Tibial nerve (tissue), 4 donors: Measurements from ENCODE around the gene SEC61A1. TPM values are rescaled to one million over a fixed set of nuclear protein-coding genes. Genes with fewer than 3 reads are reported as not detected.
A peak's percentile ranks its signal among the peaks of the same experiment; 100 is the strongest.

Source experiments
- DNase-seq, 2 donors: peaks; one replicate each; pipeline ENCODE4 v3.0.0-alpha.2; 2019; ENCODE audit warnings: low spot score in 2 of 2
- H3K27ac ChIP-seq, 4 donors: fragments of 200-600 bp; sonication (generic) in 3 of 4; one replicate each; pipeline ENCODE4 v1.5.1; 2017 to 2019; ENCODE audit warnings: mild to moderate bottlenecking in 1 of 4
- H3K27me3 ChIP-seq, 2 donors: fragments of 200-600 bp; sonication (generic) in 1 of 2; one replicate each; pipeline versions ENCODE4 v1.5.1 to v1.6.0; 2017 to 2019
- H3K36me3 ChIP-seq, 3 donors: fragments of 200-600 bp; sonication (generic); one replicate each; pipeline ENCODE4 v1.5.1; 2018 to 2019
- H3K4me1 ChIP-seq, 4 donors: fragments of 200-600 bp; sonication (generic) in 3 of 4; one replicate each; pipeline ENCODE4 v1.5.1; 2017 to 2019
- H3K4me3 ChIP-seq, 4 donors: fragments of 200-600 bp; sonication (generic) in 3 of 4; one replicate each; pipeline ENCODE4 v1.5.1; 2017 to 2019; ENCODE audit warnings: mild to moderate bottlenecking in 1 of 4, moderate library complexity in 1 of 4
- H3K9me3 ChIP-seq, 4 donors: fragments of 200-600 bp; sonication (generic) in 3 of 4; one replicate each; pipeline ENCODE4 v1.5.1; 2017 to 2019
- EP300 ChIP-seq, 2 donors: sonication (generic); formaldehyde crosslinking; IDR thresholded peaks; one replicate each; pipeline ENCODE4 v1.6.1; 2017; ENCODE audit warnings: antibody characterized with exemption in 2 of 2, mild to moderate bottlenecking in 1 of 2
- POLR2A ChIP-seq, 2 donors: fragments of 450-650 bp; IDR thresholded peaks; one replicate each; pipeline ENCODE4 v1.6.1; 2017; ENCODE audit warnings: antibody characterized with exemption in 2 of 2, mild to moderate bottlenecking in 2 of 2, moderate library complexity in 2 of 2
- WGBS, 2 donors: methylation state at CpG; one replicate each; pipeline ENCODE4 v1.1.5; 2018; 5-methylcytosine and 5-hydroxymethylcytosine counted together
- total RNA-seq, 4 donors: library from RNA; depleted of rRNA; stranded (reverse); fragments of >200 nt; gene quantifications; one replicate each; pipeline ENCODE4 v1.1.0, GENCODE V29; 2016
- TF ChIP-seq, protein P1 (sequence below), 5 experiments: fragments of 200-600 bp in 3 of 5; fragments of 450-650 bp in 2 of 5; sonication (generic) in 3 of 5; IDR thresholded peaks; one replicate each; pipeline ENCODE4 v1.5.1; 2016 to 2019; ENCODE audit warnings: antibody characterized with exemption in 5 of 5, mild to moderate bottlenecking in 3 of 5, moderate library complexity in 2 of 5

The SEC61A1 gene
- total RNA-seq, 4 donors from 2014 or later: 93.3 to 155 (median 108) TPM

DNA sequence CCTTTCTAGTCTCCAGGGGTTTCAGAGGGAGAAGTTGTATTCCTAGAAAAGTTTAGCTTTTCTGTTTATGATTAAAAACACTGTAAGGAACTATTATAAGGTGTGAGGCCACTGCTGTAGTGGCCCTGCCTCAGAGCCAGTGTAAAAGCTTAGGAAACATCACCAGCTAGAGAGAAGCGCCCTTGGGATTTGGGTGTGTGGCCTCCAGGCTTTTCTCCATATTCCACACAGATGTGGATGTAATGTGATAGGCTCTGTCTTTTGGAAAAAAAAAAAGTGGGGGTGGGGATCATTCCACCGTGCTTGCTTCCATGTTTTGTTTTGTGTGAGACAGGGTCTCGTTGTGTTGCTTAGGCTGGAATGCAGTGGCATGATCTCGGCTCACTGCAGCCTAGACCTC lies 13.9 kb downstream of the SEC61A1 start:
- DNase-seq: no peak
- Histone ChIP-seq H3K9me3 (no peaks in the 10 kb centered on the region), H3K4me3 (no peak overlapping the region), H3K36me3 (peaks cover 9 to 100% (median 65%) of the 10 kb centered on the region in 3 donors), H3K4me1 (peaks cover 0 to under 1% (median 0%) of the 10 kb centered on the region in 4 donors), H3K27ac (no peak overlapping the region), H3K27me3 (no peaks in the 10 kb centered on the region)
- WGBS, 2 donors: 55 to 61% methylated on average over 4 of the region's 4 CpGs
- TF ChIP-seq EP300 (IDR thresholded peaks at IDR 0.05) (no peak), POLR2A (IDR thresholded peaks at IDR 0.05) (no peak)
- TF ChIP-seq, protein P1, sequence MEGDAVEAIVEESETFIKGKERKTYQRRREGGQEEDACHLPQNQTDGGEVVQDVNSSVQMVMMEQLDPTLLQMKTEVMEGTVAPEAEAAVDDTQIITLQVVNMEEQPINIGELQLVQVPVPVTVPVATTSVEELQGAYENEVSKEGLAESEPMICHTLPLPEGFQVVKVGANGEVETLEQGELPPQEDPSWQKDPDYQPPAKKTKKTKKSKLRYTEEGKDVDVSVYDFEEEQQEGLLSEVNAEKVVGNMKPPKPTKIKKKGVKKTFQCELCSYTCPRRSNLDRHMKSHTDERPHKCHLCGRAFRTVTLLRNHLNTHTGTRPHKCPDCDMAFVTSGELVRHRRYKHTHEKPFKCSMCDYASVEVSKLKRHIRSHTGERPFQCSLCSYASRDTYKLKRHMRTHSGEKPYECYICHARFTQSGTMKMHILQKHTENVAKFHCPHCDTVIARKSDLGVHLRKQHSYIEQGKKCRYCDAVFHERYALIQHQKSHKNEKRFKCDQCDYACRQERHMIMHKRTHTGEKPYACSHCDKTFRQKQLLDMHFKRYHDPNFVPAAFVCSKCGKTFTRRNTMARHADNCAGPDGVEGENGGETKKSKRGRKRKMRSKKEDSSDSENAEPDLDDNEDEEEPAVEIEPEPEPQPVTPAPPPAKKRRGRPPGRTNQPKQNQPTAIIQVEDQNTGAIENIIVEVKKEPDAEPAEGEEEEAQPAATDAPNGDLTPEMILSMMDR (IDR thresholded peaks at IDR 0.05): no peak

DNA sequence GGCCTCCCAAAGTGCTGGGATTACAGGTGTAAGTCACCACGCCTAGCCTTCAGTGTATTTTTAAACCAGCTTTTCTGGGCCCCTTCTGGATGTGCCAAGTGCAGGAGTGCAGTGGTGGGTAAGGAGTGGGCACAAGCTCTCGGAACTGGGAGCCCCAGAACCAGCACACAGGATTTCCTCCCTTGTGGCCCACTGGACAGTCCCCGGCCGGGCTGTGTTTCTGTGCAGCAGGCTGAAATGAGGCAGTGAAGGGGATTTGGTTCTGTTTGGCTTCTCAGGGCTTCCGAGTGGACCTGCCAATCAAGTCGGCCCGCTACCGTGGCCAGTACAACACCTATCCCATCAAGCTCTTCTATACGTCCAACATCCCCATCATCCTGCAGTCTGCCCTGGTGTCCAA lies 14.4 kb downstream of the SEC61A1 start:
- TF ChIP-seq, protein P1 (IDR thresholded peaks at IDR 0.05): no peak
- no peak for TF ChIP-seq POLR2A (IDR thresholded peaks at IDR 0.05)
- no peak for TF ChIP-seq EP300 (IDR thresholded peaks at IDR 0.05)
- H3K4me1 ChIP-seq: peaks cover 0 to 3% (median 0%) of the 10 kb centered on the region in 4 donors
- no peaks in the 10 kb centered on the region for H3K27me3 ChIP-seq
- no peak overlapping the region for H3K4me3 ChIP-seq
- WGBS, 2 donors: 86 to 89% methylated on average over 9 of the region's 9 CpGs
- DNase-seq: no peak
- peaks cover 9 to 100% (median 62%) of the 10 kb centered on the region in 3 donors for H3K36me3 ChIP-seq
- H3K27ac ChIP-seq: no peak overlapping the region
- H3K9me3 ChIP-seq: no peaks in the 10 kb centered on the region

DNA sequence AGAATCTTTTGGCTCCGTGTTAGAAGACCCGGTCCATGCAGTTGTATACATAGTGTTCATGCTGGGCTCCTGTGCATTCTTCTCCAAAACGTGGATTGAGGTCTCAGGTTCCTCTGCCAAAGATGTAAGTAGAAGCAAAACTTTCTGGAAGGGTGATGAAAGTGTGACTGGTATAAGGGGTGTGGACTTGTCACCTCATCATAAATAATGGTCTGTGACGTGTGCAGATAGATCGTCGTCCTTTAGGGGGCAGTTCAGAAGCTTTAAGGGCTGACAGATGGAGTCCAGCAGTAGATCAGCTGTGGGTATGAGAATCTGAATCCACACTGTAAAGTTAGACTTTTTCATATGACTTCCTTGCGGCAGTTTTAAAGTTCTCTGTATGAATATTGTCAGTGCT lies 15.3 kb downstream of the SEC61A1 start:
- TF ChIP-seq POLR2A (IDR thresholded peaks at IDR 0.05) (no peak), EP300 (IDR thresholded peaks at IDR 0.05) (no peak)
- TF ChIP-seq, protein P1 (IDR thresholded peaks at IDR 0.05): no peak
- H3K4me1 ChIP-seq: peaks cover 0 to 3% (median 0%) of the 10 kb centered on the region in 4 donors
- no peak for DNase-seq
- H3K27me3 ChIP-seq: no peaks in the 10 kb centered on the region
- WGBS, 2 donors: 67 to 72% methylated on average over 7 of the region's 7 CpGs
- no peaks in the 10 kb centered on the region for H3K9me3 ChIP-seq
- H3K4me3 ChIP-seq: no peak overlapping the region
- H3K27ac ChIP-seq: no peak overlapping the region
- peaks cover 9 to 100% (median 56%) of the 10 kb centered on the region in 3 donors for H3K36me3 ChIP-seq

DNA sequence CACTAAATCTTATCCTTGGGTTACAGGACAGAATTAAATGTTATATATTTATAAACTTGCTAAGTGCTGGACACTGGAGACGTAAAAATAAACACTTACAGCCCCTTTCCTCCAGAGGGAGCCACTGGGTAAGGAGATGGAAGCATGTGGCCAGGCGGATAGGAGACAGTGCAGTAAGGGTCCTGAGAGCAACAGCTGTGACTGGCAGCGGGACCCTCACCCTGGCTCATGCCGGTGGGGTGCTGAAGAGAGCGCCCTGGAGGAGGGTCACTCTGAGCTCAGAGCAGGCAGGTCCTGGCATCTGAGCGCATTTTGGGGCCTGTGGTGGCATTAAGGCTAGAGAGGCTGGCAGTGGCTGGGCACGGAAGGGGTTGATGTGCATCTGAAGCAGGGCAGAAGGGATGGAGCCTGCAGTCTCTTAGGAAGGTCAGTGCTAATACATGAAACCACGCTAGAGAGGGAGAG lies 16.0 kb downstream of the SEC61A1 start:
- H3K9me3 ChIP-seq: no peaks in the 10 kb centered on the region
- DNase-seq: no peak
- no peak overlapping the region for H3K27ac ChIP-seq
- peaks cover 0 to 3% (median 0%) of the 10 kb centered on the region in 4 donors for H3K4me1 ChIP-seq
- no peaks in the 10 kb centered on the region for H3K27me3 ChIP-seq
- TF ChIP-seq, protein P1 (IDR thresholded peaks at IDR 0.05): peak; percentile 22 to 37 (median 32)
- no peak for TF ChIP-seq EP300 (IDR thresholded peaks at IDR 0.05)
- no peak for TF ChIP-seq POLR2A (IDR thresholded peaks at IDR 0.05)
- H3K36me3 ChIP-seq: peaks cover 9 to 100% (median 56%) of the 10 kb centered on the region in 3 donors
- WGBS, 2 donors: 74 to 78% methylated on average over 8 of the region's 8 CpGs
- H3K4me3 ChIP-seq: no peak overlapping the region

DNA sequence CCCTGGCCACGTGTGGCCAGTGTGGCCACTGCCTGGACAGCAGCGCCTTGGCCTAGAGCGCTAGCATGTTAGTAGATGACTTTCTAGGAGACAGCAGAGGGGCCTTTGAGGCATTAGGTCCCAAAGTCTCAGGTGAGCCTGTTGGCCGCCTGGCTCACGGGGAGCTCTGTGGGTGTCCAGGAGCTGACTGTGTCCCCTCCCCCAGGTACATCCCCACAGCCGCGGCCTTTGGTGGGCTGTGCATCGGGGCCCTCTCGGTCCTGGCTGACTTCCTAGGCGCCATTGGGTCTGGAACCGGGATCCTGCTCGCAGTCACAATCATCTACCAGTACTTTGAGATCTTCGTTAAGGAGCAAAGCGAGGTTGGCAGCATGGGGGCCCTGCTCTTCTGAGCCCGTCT lies 17.0 kb downstream of the SEC61A1 start:
- peaks cover 0 to 3% (median 0%) of the 10 kb centered on the region in 4 donors for H3K4me1 ChIP-seq
- 81 to 84% methylated on average over 15 of the region's 15 CpGs for WGBS, 2 donors
- DNase-seq: no peak
- no peaks in the 10 kb centered on the region for H3K27me3 ChIP-seq
- TF ChIP-seq EP300 (IDR thresholded peaks at IDR 0.05) (no peak), POLR2A (IDR thresholded peaks at IDR 0.05) (no peak)
- TF ChIP-seq, protein P1 (IDR thresholded peaks at IDR 0.05): no peak
- peaks cover 9 to 92% (median 46%) of the 10 kb centered on the region in 3 donors for H3K36me3 ChIP-seq
- H3K9me3 ChIP-seq: no peaks in the 10 kb centered on the region
- no peak overlapping the region for H3K27ac ChIP-seq
- no peak overlapping the region for H3K4me3 ChIP-seq
